HEK293 (cell line): ENCODE data around the gene AFAP1L2.

Experiments
- CTCF ChIP-seq: fragments of 450-650 bp; formaldehyde crosslinking; IDR thresholded peaks from 2 replicates; pipeline ENCODE4 v1.5.1; 2016; ENCODE audit warnings: missing biosample characterization, missing genetic modification characterization
- WT1 ChIP-seq: fragments of 450-650 bp; formaldehyde crosslinking; IDR thresholded peaks from 2 replicates; pipeline ENCODE4 v1.5.1; 2016; ENCODE audit warnings: missing biosample characterization, missing genetic modification characterization
- TF ChIP-seq, protein P1 (sequence below): fragments of 450-650 bp; IDR thresholded peaks from 2 replicates; pipeline ENCODE4 v1.5.1; 2018; ENCODE audit warnings: missing biosample characterization, mild to moderate bottlenecking, missing genetic modification characterization
- TF ChIP-seq, protein P2 (sequence below): fragments of 450-650 bp; formaldehyde crosslinking; IDR thresholded peaks from 2 replicates; pipeline ENCODE4 v1.5.1; 2017; ENCODE audit warnings: missing biosample characterization, missing genetic modification characterization

- no peak for TF ChIP-seq CTCF (tag by site-specific recombination)
- TF ChIP-seq, protein P1, sequence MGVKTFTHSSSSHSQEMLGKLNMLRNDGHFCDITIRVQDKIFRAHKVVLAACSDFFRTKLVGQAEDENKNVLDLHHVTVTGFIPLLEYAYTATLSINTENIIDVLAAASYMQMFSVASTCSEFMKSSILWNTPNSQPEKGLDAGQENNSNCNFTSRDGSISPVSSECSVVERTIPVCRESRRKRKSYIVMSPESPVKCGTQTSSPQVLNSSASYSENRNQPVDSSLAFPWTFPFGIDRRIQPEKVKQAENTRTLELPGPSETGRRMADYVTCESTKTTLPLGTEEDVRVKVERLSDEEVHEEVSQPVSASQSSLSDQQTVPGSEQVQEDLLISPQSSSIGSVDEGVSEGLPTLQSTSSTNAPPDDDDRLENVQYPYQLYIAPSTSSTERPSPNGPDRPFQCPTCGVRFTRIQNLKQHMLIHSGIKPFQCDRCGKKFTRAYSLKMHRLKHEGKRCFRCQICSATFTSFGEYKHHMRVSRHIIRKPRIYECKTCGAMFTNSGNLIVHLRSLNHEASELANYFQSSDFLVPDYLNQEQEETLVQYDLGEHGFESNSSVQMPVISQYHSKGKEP (tag by site-specific recombination) = no peak
- TF ChIP-seq WT1 (tag by site-specific recombination) = no peak
- TF ChIP-seq, protein P2, sequence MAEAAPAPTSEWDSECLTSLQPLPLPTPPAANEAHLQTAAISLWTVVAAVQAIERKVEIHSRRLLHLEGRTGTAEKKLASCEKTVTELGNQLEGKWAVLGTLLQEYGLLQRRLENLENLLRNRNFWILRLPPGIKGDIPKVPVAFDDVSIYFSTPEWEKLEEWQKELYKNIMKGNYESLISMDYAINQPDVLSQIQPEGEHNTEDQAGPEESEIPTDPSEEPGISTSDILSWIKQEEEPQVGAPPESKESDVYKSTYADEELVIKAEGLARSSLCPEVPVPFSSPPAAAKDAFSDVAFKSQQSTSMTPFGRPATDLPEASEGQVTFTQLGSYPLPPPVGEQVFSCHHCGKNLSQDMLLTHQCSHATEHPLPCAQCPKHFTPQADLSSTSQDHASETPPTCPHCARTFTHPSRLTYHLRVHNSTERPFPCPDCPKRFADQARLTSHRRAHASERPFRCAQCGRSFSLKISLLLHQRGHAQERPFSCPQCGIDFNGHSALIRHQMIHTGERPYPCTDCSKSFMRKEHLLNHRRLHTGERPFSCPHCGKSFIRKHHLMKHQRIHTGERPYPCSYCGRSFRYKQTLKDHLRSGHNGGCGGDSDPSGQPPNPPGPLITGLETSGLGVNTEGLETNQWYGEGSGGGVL (tag by site-specific recombination) = no peak
Measured at GRCh38 chr10:114430688-114431413, 26.5 kb upstream of the AFAP1L2 start.
